Activated naive CD8-positive, alpha-beta T cell treated with anti-CD3 and anti-CD28 coated beads, Interleukin-2, amount 10 ng/mL, durations not matched to agents 7 days and 5 days (primary cell): Measurements from ENCODE around the gene HABP4. TPM values are rescaled to one million over a fixed set of nuclear protein-coding genes. Genes with fewer than 3 reads are reported as not detected.

ENCODE experiments used
- ATAC-seq: fragments of 150-1000 bp; cut with Tn5 transposase; one replicate; pipeline ENCODE4 v1.10.0; 2021; ENCODE audit warnings: low read depth, moderate library complexity
- POLR2A ChIA-PET: fragments of 350-600 bp; sonication (Branson Sonifier 250); formaldehyde crosslinking; loops from one replicate; lab custom pipeline; 2021; ENCODE audit warnings: antibody characterized with exemption; lab: Charles Lee
- DNase-seq: peaks from one replicate; pipeline ENCODE4 v3.0.0; 2021
- H3K27ac Mint-ChIP-seq: one replicate; pipeline ENCODE4 v1.8.0; 2022; ENCODE audit warnings: mild to moderate bottlenecking, mixed read lengths
- H3K27me3 Mint-ChIP-seq: one replicate; pipeline ENCODE4 v1.8.0; 2022; ENCODE audit warnings: mild to moderate bottlenecking, moderate library complexity, mixed read lengths
- H3K36me3 Mint-ChIP-seq: one replicate; pipeline ENCODE4 v1.8.0; 2021; ENCODE audit warnings: mild to moderate bottlenecking, mixed read lengths
- H3K4me1 Mint-ChIP-seq: one replicate; pipeline ENCODE4 v1.8.0; 2021; ENCODE audit warnings: mixed read lengths
- H3K4me3 Mint-ChIP-seq: one replicate; pipeline ENCODE4 v1.8.0; 2022; ENCODE audit warnings: mild to moderate bottlenecking, moderate library complexity, mixed read lengths
- H3K9me3 Mint-ChIP-seq: one replicate; pipeline ENCODE4 v1.8.0; 2021; ENCODE audit warnings: mixed read lengths
- total RNA-seq, 2 experiments: library from RNA; stranded (reverse); gene quantifications; one replicate each; pipeline ENCODE4 v1.2.3, GENCODE V29; 2021

The HABP4 gene
- total RNA-seq, 2 experiments from 2014 or later = 11.4 to 11.8 TPM

DNA sequence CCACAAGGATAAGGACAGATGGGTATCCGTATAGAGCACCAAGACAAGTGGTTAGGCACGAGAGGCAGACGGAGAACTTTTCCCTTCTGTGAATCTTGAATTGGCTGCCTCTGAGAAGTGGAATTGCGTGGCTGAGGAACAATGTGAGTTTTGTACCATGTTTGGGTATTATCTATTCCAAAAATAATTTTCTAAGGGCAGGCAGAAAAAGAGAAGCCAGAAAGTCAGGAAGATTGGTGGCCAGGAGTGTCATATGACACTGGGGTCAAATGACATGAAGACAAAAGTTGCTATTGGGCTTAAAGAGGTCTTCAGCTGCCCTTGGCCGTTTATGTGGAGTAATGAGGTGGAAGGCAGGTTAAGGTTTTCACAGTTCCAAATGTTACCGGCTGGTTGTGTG, 14.5 kb downstream of the HABP4 start:
- Mint-ChIP-seq H3K36me3 (peaks cover 1% of the 10 kb centered on the region), H3K9me3 (no peaks in the 10 kb centered on the region), H3K27ac (no peak overlapping the region), H3K4me1 (no peaks in the 10 kb centered on the region), H3K4me3 (no peak overlapping the region), H3K27me3 (no peaks in the 10 kb centered on the region)
- DNase-seq (no peak), ATAC-seq (no peak)
- POLR2A ChIA-PET = no interaction called here

DNA sequence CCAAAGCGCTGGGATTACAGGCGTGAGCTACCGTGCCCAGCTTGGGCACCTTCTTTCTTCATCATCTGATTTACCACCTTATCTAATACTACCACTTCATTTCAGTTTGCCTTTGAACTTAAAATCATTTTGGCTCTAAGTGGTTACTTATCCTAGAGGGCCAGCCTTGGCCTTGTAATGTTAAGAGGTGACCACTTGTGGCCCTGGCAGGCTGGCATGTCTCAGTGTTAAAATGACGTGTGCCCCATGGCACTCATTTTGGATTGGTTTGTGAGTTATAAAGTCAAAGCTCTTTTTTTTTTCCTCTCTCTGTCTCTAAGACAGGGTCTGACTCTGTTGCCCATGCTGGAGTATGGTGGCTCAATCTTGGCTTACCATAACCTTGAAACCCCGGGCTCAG, 17.8 kb downstream of the HABP4 start:
- Mint-ChIP-seq H3K36me3 (peaks cover 1% of the 10 kb centered on the region), H3K4me3 (no peak overlapping the region), H3K27ac (no peak overlapping the region), H3K9me3 (no peaks in the 10 kb centered on the region), H3K27me3 (no peaks in the 10 kb centered on the region), H3K4me1 (no peaks in the 10 kb centered on the region)
- POLR2A ChIA-PET = no interaction called here
- ATAC-seq (no peak), DNase-seq (no peak)

DNA sequence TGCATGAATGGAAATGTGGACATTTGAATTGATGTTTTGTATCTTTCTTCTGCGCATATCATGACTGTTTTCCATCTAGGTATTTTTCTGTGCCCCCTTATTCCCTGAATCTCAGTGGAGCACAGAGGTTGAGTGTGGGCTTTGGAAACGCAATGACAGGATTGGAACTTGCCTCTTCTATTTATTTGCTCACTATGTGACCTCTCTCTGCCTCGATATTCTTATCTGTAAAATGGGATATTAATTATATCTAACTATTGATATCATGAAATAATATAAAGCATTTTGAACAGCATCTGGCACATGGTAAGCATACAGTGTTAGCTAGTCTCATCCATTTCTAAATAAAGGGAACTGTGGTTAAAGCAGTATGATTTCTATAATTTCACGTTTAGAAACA, 26.0 kb downstream of the HABP4 start:
- H3K4me1 Mint-ChIP-seq = no peaks in the 10 kb centered on the region
- no peak overlapping the region for H3K27ac Mint-ChIP-seq
- H3K9me3 Mint-ChIP-seq = no peaks in the 10 kb centered on the region
- no peaks in the 10 kb centered on the region for H3K27me3 Mint-ChIP-seq
- ATAC-seq (no peak), DNase-seq (no peak)
- H3K36me3 Mint-ChIP-seq = peaks cover 1% of the 10 kb centered on the region
- no peak overlapping the region for H3K4me3 Mint-ChIP-seq
- POLR2A ChIA-PET = no interaction called here

DNA sequence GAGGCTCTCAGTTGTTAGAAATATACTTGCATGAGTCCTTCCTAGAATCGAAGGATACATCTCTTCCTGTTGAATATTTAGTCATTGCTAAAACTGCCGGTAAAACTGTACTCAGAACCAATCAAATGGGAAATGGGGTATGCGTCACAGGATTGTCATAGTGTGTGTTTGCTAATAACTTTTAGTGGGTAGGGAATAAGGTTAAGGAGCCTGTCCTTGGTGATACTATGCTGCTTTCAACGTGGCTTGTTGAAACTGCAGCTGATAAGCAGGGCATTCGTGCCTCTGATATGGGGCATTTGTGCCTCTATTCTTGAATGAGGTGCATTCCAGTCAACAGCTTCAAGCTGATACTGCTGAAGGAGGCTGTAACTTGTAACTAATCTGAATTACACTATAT, 26.6 kb downstream of the HABP4 start:
- no peak for DNase-seq
- no peak for ATAC-seq
- Mint-ChIP-seq H3K4me3 (no peak overlapping the region), H3K9me3 (no peaks in the 10 kb centered on the region), H3K27me3 (no peaks in the 10 kb centered on the region), H3K27ac (no peak overlapping the region), H3K4me1 (no peaks in the 10 kb centered on the region), H3K36me3 (no peaks in the 10 kb centered on the region)
- POLR2A ChIA-PET = no interaction called here

- no peak for ATAC-seq
- Mint-ChIP-seq H3K4me1 (peaks cover 3% of the 10 kb centered on the region), H3K4me3 (no peak overlapping the region), H3K9me3 (no peaks in the 10 kb centered on the region), H3K27ac (no peak overlapping the region), H3K27me3 (no peaks in the 10 kb centered on the region), H3K36me3 (peaks cover 2% of the 10 kb centered on the region)
- DNase-seq = no peak
- POLR2A ChIA-PET = no interaction called here
Observed at GRCh38 chr9:96478829-96479371, 28.9 kb downstream of the HABP4 start.

DNA sequence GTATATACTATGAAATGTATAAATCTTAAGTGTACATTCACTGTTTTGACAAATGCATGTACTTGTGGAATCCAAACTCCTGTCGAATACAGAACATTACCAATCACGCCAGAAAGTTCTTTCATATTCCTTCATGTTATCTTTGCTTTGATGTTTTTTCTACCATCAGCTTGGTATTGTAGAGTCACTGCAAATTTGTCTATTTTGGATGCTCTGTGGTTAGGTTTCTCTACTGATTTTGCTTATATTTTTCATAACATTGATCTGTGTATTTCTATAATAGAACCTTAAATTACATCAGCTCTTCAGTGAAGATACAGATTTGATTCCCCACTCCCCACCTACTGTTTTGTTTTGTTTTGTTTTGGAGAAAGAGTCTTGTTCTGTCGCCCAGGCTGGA, 30.8 kb downstream of the HABP4 start:
- ATAC-seq (no peak), DNase-seq (no peak)
- H3K36me3 Mint-ChIP-seq = peaks cover 4% of the 10 kb centered on the region
- POLR2A ChIA-PET = no interaction called here
- no peaks in the 10 kb centered on the region for H3K27me3 Mint-ChIP-seq
- no peaks in the 10 kb centered on the region for H3K9me3 Mint-ChIP-seq
- no peak overlapping the region for H3K4me3 Mint-ChIP-seq
- H3K4me1 Mint-ChIP-seq = peaks cover 3% of the 10 kb centered on the region
- no peak overlapping the region for H3K27ac Mint-ChIP-seq

GRCh38 chr9:96482476-96482875, 32.5 kb downstream of the HABP4 start:
- Mint-ChIP-seq H3K4me3 (no peak overlapping the region), H3K27me3 (no peaks in the 10 kb centered on the region), H3K9me3 (no peaks in the 10 kb centered on the region), H3K27ac (no peak overlapping the region), H3K4me1 (peaks cover 3% of the 10 kb centered on the region), H3K36me3 (peaks cover 4% of the 10 kb centered on the region)
- POLR2A ChIA-PET = no interaction called here
- ATAC-seq = no peak
- no peak for DNase-seq

- no peaks in the 10 kb centered on the region for H3K9me3 Mint-ChIP-seq
- DNase-seq (no peak), ATAC-seq (no peak)
- no peak overlapping the region for H3K4me3 Mint-ChIP-seq
- H3K27me3 Mint-ChIP-seq = no peaks in the 10 kb centered on the region
- H3K4me1 Mint-ChIP-seq = peaks cover 3% of the 10 kb centered on the region
- peaks cover 4% of the 10 kb centered on the region for H3K36me3 Mint-ChIP-seq
- no peak overlapping the region for H3K27ac Mint-ChIP-seq
- POLR2A ChIA-PET = no interaction called here
Observed at GRCh38 chr9:96483197-96483596, 33.2 kb downstream of the HABP4 start.

- Mint-ChIP-seq H3K36me3 (peaks cover 4% of the 10 kb centered on the region), H3K4me1 (peaks cover 3% of the 10 kb centered on the region), H3K9me3 (no peaks in the 10 kb centered on the region), H3K4me3 (no peak overlapping the region), H3K27me3 (no peaks in the 10 kb centered on the region), H3K27ac (no peak overlapping the region)
- POLR2A ChIA-PET = no interaction called here
- ATAC-seq (no peak), DNase-seq (no peak)
Observed at GRCh38 chr9:96483733-96484390, 33.9 kb downstream of the HABP4 start.

GRCh38 chr9:96484521-96484931, 34.6 kb downstream of the HABP4 start:
- H3K27me3 Mint-ChIP-seq = no peaks in the 10 kb centered on the region
- POLR2A ChIA-PET = no interaction called here
- H3K27ac Mint-ChIP-seq = no peak overlapping the region
- no peaks in the 10 kb centered on the region for H3K9me3 Mint-ChIP-seq
- H3K36me3 Mint-ChIP-seq = peaks cover 4% of the 10 kb centered on the region
- ATAC-seq = no peak
- DNase-seq = no peak
- H3K4me3 Mint-ChIP-seq = no peak overlapping the region
- H3K4me1 Mint-ChIP-seq = peaks cover 3% of the 10 kb centered on the region

- H3K4me1 Mint-ChIP-seq = peaks cover 3% of the 10 kb centered on the region
- peaks cover 4% of the 10 kb centered on the region for H3K36me3 Mint-ChIP-seq
- H3K9me3 Mint-ChIP-seq = no peaks in the 10 kb centered on the region
- no peak for ATAC-seq
- no peaks in the 10 kb centered on the region for H3K27me3 Mint-ChIP-seq
- H3K4me3 Mint-ChIP-seq = no peak overlapping the region
- no peak for DNase-seq
- H3K27ac Mint-ChIP-seq = no peak overlapping the region
- POLR2A ChIA-PET = no interaction called here
Observed at GRCh38 chr9:96485280-96485679, 35.3 kb downstream of the HABP4 start.

GRCh38 chr9:96486386-96487028, 36.5 kb downstream of the HABP4 start:
- POLR2A ChIA-PET = no interaction called here
- Mint-ChIP-seq H3K27ac (no peak overlapping the region), H3K9me3 (no peaks in the 10 kb centered on the region), H3K27me3 (no peaks in the 10 kb centered on the region), H3K36me3 (peaks cover 4% of the 10 kb centered on the region), H3K4me1 (peaks cover 3% of the 10 kb centered on the region), H3K4me3 (no peak overlapping the region)
- DNase-seq (no peak), ATAC-seq (no peak)

DNA sequence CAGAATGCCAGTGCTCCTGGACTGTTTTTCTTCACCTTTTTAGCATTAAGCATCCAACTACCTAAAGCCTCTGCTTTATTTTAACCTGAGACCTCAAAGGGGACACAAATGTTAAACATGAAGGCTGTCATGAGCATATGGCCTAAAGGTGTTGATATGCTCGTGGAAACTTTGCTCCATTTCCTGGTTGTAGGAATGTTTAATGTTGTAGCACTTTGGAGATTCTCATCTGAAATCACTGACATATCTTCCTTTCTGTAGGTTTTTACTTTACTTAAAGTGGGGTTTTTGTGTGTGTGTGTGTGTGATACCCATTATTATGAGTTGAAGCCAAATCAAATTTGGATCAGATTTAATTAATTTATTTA, 37.0 kb downstream of the HABP4 start:
- DNase-seq (no peak), ATAC-seq (no peak)
- peaks cover 6% of the 10 kb centered on the region for H3K36me3 Mint-ChIP-seq
- H3K4me1 Mint-ChIP-seq = peaks cover 5% of the 10 kb centered on the region
- POLR2A ChIA-PET = no interaction called here
- H3K27ac Mint-ChIP-seq = no peak overlapping the region
- H3K9me3 Mint-ChIP-seq = no peaks in the 10 kb centered on the region
- H3K4me3 Mint-ChIP-seq = no peak overlapping the region
- no peaks in the 10 kb centered on the region for H3K27me3 Mint-ChIP-seq

- H3K4me3 Mint-ChIP-seq = no peak overlapping the region
- no peaks in the 10 kb centered on the region for H3K9me3 Mint-ChIP-seq
- no peaks in the 10 kb centered on the region for H3K27me3 Mint-ChIP-seq
- ATAC-seq = no peak
- peaks cover 2% of the 10 kb centered on the region for H3K4me1 Mint-ChIP-seq
- no peak for DNase-seq
- H3K36me3 Mint-ChIP-seq = peaks cover 6% of the 10 kb centered on the region
- H3K27ac Mint-ChIP-seq = no peak overlapping the region
- POLR2A ChIA-PET = no interaction called here
Observed at GRCh38 chr9:96487949-96488348, 38.0 kb downstream of the HABP4 start.
